Loucy (cell line): ENCODE results near the gene ZFHX3.

Experiments
- H2AFZ ChIP-seq: fragments of 200-600 bp; sonication (generic); 2 replicates; pipeline ENCODE4 v1.6.0; 2016; ENCODE audit warnings: antibody characterized with exemption, mild to moderate bottlenecking, low read length, moderate library complexity
- H3F3A ChIP-seq: fragments of 200-600 bp; 2 replicates; pipeline ENCODE4 v1.6.0; 2016; ENCODE audit warnings: antibody characterized with exemption, low read depth, mild to moderate bottlenecking
- H3K27me3 ChIP-seq: fragments of 200-600 bp; sonication (generic); 2 replicates; pipeline ENCODE4 v1.6.1; 2014; ENCODE audit warnings: low read length, mild to moderate bottlenecking; ENCODE audit not compliant: insufficient read depth, poor library complexity, severe bottlenecking
- H3K36me3 ChIP-seq: fragments of 200-600 bp; sonication (generic); 2 replicates; pipeline ENCODE4 v1.6.1; 2016; ENCODE audit warnings: low read length; ENCODE audit not compliant: insufficient read depth
- H3K4me1 ChIP-seq: fragments of 200-600 bp; sonication (generic); 2 replicates; pipeline ENCODE4 v1.5.1; 2014; ENCODE audit warnings: low read length, mild to moderate bottlenecking; ENCODE audit not compliant: insufficient read depth, poor library complexity, severe bottlenecking
- H3K4me2 ChIP-seq: fragments of 200-600 bp; sonication (generic); 2 replicates; pipeline ENCODE4 v1.6.0; 2014; ENCODE audit warnings: antibody characterized with exemption, low read length, low read depth, mild to moderate bottlenecking; ENCODE audit not compliant: poor library complexity, severe bottlenecking
- H3K4me3 ChIP-seq: fragments of 200-600 bp; sonication (generic); 2 replicates; pipeline ENCODE4 v1.5.1; 2014; ENCODE audit warnings: low read length, mild to moderate bottlenecking, mixed read lengths; ENCODE audit not compliant: poor library complexity, severe bottlenecking
- H3K79me2 ChIP-seq: fragments of 200-600 bp; sonication (generic); 2 replicates; pipeline ENCODE4 v1.6.1; 2014; ENCODE audit warnings: low read length; ENCODE audit not compliant: insufficient read depth
- H3K9ac ChIP-seq: fragments of 200-600 bp; sonication (generic); 2 replicates; pipeline ENCODE4 v1.6.0; 2014; ENCODE audit warnings: mild to moderate bottlenecking, low read depth, low read length, moderate library complexity; ENCODE audit not compliant: poor library complexity, severe bottlenecking
- H3K9me2 ChIP-seq: fragments of 200-600 bp; sonication (generic); replicated peaks from 2 replicates; pipeline ENCODE4 v1.6.1; 2016; ENCODE audit warnings: low read depth, low read length, mixed read lengths
- H3K9me3 ChIP-seq: fragments of 200-600 bp; sonication (generic); 2 replicates; pipeline ENCODE4 v1.6.1; 2014; ENCODE audit warnings: mild to moderate bottlenecking, antibody characterized with exemption, low read length, low read depth; ENCODE audit not compliant: insufficient read depth
- H4K20me1 ChIP-seq: fragments of 200-600 bp; sonication (generic); 2 replicates; pipeline ENCODE4 v1.6.0; 2014; ENCODE audit warnings: antibody characterized with exemption, low read length, mild to moderate bottlenecking; ENCODE audit not compliant: insufficient read depth, poor library complexity, severe bottlenecking
- EZH2phosphoT487 ChIP-seq: fragments of 200-600 bp; IDR thresholded peaks from 2 replicates; pipeline ENCODE4 v1.6.1; 2018; ENCODE audit warnings: antibody characterized with exemption, mild to moderate bottlenecking, moderate library complexity, borderline replicate concordance
- TF ChIP-seq, protein P1 (sequence below): fragments of 200-600 bp; sonication (generic); conservative IDR thresholded peaks from 2 replicates; pipeline ENCODE4 v1.5.1; 2014; ENCODE audit warnings: mild to moderate bottlenecking, antibody characterized with exemption, low read length

Gene ZFHX3

GRCh38 chr16:73019457-73020362, 28.2 kb downstream of the ZFHX3 start:
- no peak overlapping the region for H2AFZ ChIP-seq
- H3K4me3 ChIP-seq: no peak overlapping the region
- no peak overlapping the region for H3K9ac ChIP-seq
- H3K4me2 ChIP-seq: no peak overlapping the region
- H3K27me3 ChIP-seq: no peaks in the 10 kb centered on the region
- peaks cover 1% of the 10 kb centered on the region; the same call in 1 of the 2 replicates for H3K79me2 ChIP-seq
- no peaks in the 10 kb centered on the region for H4K20me1 ChIP-seq
- no peaks in the 10 kb centered on the region for H3K36me3 ChIP-seq
- no peaks in the 10 kb centered on the region for H3F3A ChIP-seq
- no peaks in the 10 kb centered on the region for H3K4me1 ChIP-seq
- no peaks in the 10 kb centered on the region for H3K9me3 ChIP-seq
- TF ChIP-seq EZH2phosphoT487: no peak
- TF ChIP-seq, protein P1, sequence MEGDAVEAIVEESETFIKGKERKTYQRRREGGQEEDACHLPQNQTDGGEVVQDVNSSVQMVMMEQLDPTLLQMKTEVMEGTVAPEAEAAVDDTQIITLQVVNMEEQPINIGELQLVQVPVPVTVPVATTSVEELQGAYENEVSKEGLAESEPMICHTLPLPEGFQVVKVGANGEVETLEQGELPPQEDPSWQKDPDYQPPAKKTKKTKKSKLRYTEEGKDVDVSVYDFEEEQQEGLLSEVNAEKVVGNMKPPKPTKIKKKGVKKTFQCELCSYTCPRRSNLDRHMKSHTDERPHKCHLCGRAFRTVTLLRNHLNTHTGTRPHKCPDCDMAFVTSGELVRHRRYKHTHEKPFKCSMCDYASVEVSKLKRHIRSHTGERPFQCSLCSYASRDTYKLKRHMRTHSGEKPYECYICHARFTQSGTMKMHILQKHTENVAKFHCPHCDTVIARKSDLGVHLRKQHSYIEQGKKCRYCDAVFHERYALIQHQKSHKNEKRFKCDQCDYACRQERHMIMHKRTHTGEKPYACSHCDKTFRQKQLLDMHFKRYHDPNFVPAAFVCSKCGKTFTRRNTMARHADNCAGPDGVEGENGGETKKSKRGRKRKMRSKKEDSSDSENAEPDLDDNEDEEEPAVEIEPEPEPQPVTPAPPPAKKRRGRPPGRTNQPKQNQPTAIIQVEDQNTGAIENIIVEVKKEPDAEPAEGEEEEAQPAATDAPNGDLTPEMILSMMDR: no peak
- no peaks in the 10 kb centered on the region for H3K9me2 ChIP-seq

- no peak overlapping the region for H3K4me2 ChIP-seq
- no peak overlapping the region for H3K9ac ChIP-seq
- no peaks in the 10 kb centered on the region for H3K9me3 ChIP-seq
- H3K79me2 ChIP-seq: peaks cover 1% of the 10 kb centered on the region; the same call in 1 of the 2 replicates
- no peaks in the 10 kb centered on the region for H4K20me1 ChIP-seq
- no peaks in the 10 kb centered on the region for H3K27me3 ChIP-seq
- H3K36me3 ChIP-seq: no peaks in the 10 kb centered on the region
- no peaks in the 10 kb centered on the region for H3K9me2 ChIP-seq
- no peak overlapping the region for H3K4me3 ChIP-seq
- no peaks in the 10 kb centered on the region for H3K4me1 ChIP-seq
- TF ChIP-seq, protein P1: no peak
- no peak for TF ChIP-seq EZH2phosphoT487
- no peaks in the 10 kb centered on the region for H3F3A ChIP-seq
- no peak overlapping the region for H2AFZ ChIP-seq
Measured at GRCh38 chr16:73018821-73019456, 29.0 kb downstream of the ZFHX3 start.

GRCh38 chr16:73017321-73017720, 30.6 kb downstream of the ZFHX3 start:
- H3K79me2 ChIP-seq: peaks cover 5% of the 10 kb centered on the region; the same call in 1 of the 2 replicates
- H3K9me3 ChIP-seq: no peaks in the 10 kb centered on the region
- no peaks in the 10 kb centered on the region for H3F3A ChIP-seq
- H3K4me1 ChIP-seq: no peaks in the 10 kb centered on the region
- no peak overlapping the region for H2AFZ ChIP-seq
- H3K9ac ChIP-seq: no peak overlapping the region
- TF ChIP-seq, protein P1: no peak
- H3K36me3 ChIP-seq: no peaks in the 10 kb centered on the region
- H3K9me2 ChIP-seq: no peaks in the 10 kb centered on the region
- H3K4me3 ChIP-seq: no peak overlapping the region
- H3K4me2 ChIP-seq: no peak overlapping the region
- no peaks in the 10 kb centered on the region for H3K27me3 ChIP-seq
- no peaks in the 10 kb centered on the region for H4K20me1 ChIP-seq
